Breast epithelium (tissue), 3 donors: ENCODE measurements around the gene PHACTR3.

ENCODE experiments used
- POLR2A ChIP-seq: fragments of 450-650 bp; IDR thresholded peaks from one replicate; pipeline ENCODE4 v1.6.1; 2016; ENCODE audit warnings: antibody characterized with exemption, mild to moderate bottlenecking, moderate library complexity
- POLR2AphosphoS5 ChIP-seq, 3 donors: sonication (generic); formaldehyde crosslinking; IDR thresholded peaks; one replicate each; pipeline ENCODE4 v1.6.1; 2017; ENCODE audit warnings: antibody characterized with exemption in 3 of 3
- TF ChIP-seq, protein P1 (sequence below), 3 donors: fragments of 450-650 bp; IDR thresholded peaks; one replicate each; pipeline ENCODE4 v1.5.1; 2016 to 2017; ENCODE audit warnings: antibody characterized with exemption in 3 of 3, mild to moderate bottlenecking in 3 of 3, moderate library complexity in 3 of 3

DNA sequence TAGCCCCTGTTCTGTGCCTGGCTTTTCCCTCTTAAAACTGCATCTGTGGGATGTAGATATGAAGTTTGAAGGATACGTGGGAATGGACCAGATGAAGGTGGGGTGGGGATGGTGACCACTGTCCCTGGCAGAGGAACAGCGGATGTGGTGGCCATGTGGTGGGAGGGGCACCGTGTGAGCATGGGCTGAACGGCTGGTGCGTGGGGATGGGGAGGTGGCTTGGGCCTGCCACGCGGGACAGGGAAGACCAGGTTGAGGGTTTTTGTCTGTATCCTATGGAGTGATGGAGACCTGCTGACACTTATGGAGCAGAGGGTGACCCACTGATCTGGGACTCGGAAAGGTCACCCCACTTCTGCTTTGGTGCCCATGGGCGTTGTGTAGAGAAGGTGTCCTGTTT, 19.2 kb downstream of the PHACTR3 start:
- TF ChIP-seq POLR2A (no peak), POLR2AphosphoS5 (IDR thresholded peaks at IDR 0.05) (no peak)
- TF ChIP-seq, protein P1, sequence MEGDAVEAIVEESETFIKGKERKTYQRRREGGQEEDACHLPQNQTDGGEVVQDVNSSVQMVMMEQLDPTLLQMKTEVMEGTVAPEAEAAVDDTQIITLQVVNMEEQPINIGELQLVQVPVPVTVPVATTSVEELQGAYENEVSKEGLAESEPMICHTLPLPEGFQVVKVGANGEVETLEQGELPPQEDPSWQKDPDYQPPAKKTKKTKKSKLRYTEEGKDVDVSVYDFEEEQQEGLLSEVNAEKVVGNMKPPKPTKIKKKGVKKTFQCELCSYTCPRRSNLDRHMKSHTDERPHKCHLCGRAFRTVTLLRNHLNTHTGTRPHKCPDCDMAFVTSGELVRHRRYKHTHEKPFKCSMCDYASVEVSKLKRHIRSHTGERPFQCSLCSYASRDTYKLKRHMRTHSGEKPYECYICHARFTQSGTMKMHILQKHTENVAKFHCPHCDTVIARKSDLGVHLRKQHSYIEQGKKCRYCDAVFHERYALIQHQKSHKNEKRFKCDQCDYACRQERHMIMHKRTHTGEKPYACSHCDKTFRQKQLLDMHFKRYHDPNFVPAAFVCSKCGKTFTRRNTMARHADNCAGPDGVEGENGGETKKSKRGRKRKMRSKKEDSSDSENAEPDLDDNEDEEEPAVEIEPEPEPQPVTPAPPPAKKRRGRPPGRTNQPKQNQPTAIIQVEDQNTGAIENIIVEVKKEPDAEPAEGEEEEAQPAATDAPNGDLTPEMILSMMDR (IDR thresholded peaks at IDR 0.05) = no peak
